Liver (tissue), 9 donors: ENCODE results near the gene SMARCC1. TPM values are rescaled to one million over a fixed set of nuclear protein-coding genes. Genes with fewer than 3 reads are reported as not detected.

Experiments used
- DNase-seq: peaks from one replicate; pipeline ENCODE4 v3.0.0-alpha.2; 2017; ENCODE audit warnings: low spot score
- H3K27ac ChIP-seq, 2 donors: one replicate each; pipeline ENCODE4 v1.7.0; 2013; ENCODE audit warnings: inconsistent platforms in 2 of 2, low read length in 2 of 2, control low read depth in 1 of 2, low read depth in 1 of 2, mild to moderate bottlenecking in 1 of 2
- H3K27me3 ChIP-seq, 4 donors: one replicate each; pipeline versions ENCODE4 v1.6.1 to v1.7.0; 2013; ENCODE audit warnings: low read length in 3 of 4, inconsistent platforms in 1 of 4, mild to moderate bottlenecking in 1 of 4, moderate library complexity in 1 of 4; ENCODE audit not compliant: control insufficient read depth in 4 of 4, insufficient read depth in 4 of 4
- H3K36me3 ChIP-seq, 4 donors: one replicate each; pipeline versions ENCODE4 v1.6.1 to v1.7.0; 2013; ENCODE audit warnings: low read length in 3 of 4, mild to moderate bottlenecking in 3 of 4, low read depth in 1 of 4, moderate library complexity in 1 of 4; ENCODE audit not compliant: control insufficient read depth in 4 of 4, insufficient read depth in 3 of 4
- H3K4me1 ChIP-seq, 4 donors: one replicate each; pipeline versions ENCODE4 v1.6.1 to v1.7.0; 2013; ENCODE audit warnings: low read length in 3 of 4, mild to moderate bottlenecking in 3 of 4, moderate library complexity in 1 of 4; ENCODE audit not compliant: control insufficient read depth in 4 of 4, insufficient read depth in 4 of 4
- H3K4me3 ChIP-seq, 3 donors: one replicate each; pipeline versions ENCODE4 v1.6.1 to v1.7.0; 2013; ENCODE audit warnings: low read length in 3 of 3, control low read depth in 1 of 3, low read depth in 1 of 3, mild to moderate bottlenecking in 1 of 3
- H3K9ac ChIP-seq, 2 donors: one replicate each; pipeline ENCODE4 v1.7.0; 2013; ENCODE audit warnings: low read length in 2 of 2, mild to moderate bottlenecking in 2 of 2, moderate library complexity in 2 of 2, control low read depth in 1 of 2, low read depth in 1 of 2
- H3K9me3 ChIP-seq, 4 donors: one replicate each; pipeline versions ENCODE4 v1.6.1 to v1.7.0; 2013; ENCODE audit warnings: low read length in 3 of 4; ENCODE audit not compliant: control insufficient read depth in 4 of 4
- ATF3 ChIP-seq: IDR thresholded peaks from 2 replicates; pipeline ENCODE4 v1.6.1; 2016; ENCODE audit warnings: antibody characterized with exemption
- EGR1 ChIP-seq, 2 donors: IDR thresholded peaks; 2 replicates each; pipeline ENCODE4 v1.6.1; 2016 to 2018; ENCODE audit warnings: antibody characterized with exemption in 2 of 2, low read depth in 2 of 2
- FOXA1 ChIP-seq: IDR thresholded peaks from 2 replicates; pipeline ENCODE4 v1.6.1; 2016; ENCODE audit warnings: antibody characterized with exemption
- FOXA2 ChIP-seq: IDR thresholded peaks from 2 replicates; pipeline ENCODE4 v1.6.1; 2016; ENCODE audit warnings: antibody characterized with exemption
- GABPA ChIP-seq, 2 donors: IDR thresholded peaks in 1 of 2; conservative IDR thresholded peaks in 1 of 2; 2 replicates each; pipeline ENCODE4 v1.6.1; 2016; ENCODE audit warnings: antibody characterized with exemption in 2 of 2, mild to moderate bottlenecking in 1 of 2, moderate library complexity in 1 of 2
- HNF4G ChIP-seq: IDR thresholded peaks from 2 replicates; pipeline ENCODE4 v1.6.1; 2016; ENCODE audit warnings: antibody characterized with exemption
- JUND ChIP-seq, 2 donors: IDR thresholded peaks; 2 replicates each; pipeline ENCODE4 v1.6.1; 2016; ENCODE audit warnings: antibody characterized with exemption in 2 of 2
- MAX ChIP-seq: IDR thresholded peaks from 2 replicates; pipeline ENCODE4 v1.6.1; 2016; ENCODE audit warnings: antibody characterized with exemption
- NR2F2 ChIP-seq: IDR thresholded peaks from 2 replicates; pipeline ENCODE4 v1.6.1; 2016; ENCODE audit warnings: antibody characterized with exemption
- RAD21 ChIP-seq, 2 donors: IDR thresholded peaks; 2 replicates each; pipeline ENCODE4 v1.6.1; 2016; ENCODE audit warnings: antibody characterized with exemption in 2 of 2, mild to moderate bottlenecking in 2 of 2
- REST ChIP-seq: IDR thresholded peaks from 2 replicates; pipeline ENCODE4 v1.6.1; 2016; ENCODE audit warnings: antibody characterized with exemption, mild to moderate bottlenecking
- SP1 ChIP-seq: IDR thresholded peaks from 2 replicates; pipeline ENCODE4 v1.6.1; 2018; ENCODE audit warnings: antibody characterized with exemption, mild to moderate bottlenecking
- TAF1 ChIP-seq: conservative IDR thresholded peaks from 2 replicates; pipeline ENCODE4 v1.6.1; 2016; ENCODE audit warnings: antibody characterized with exemption, mild to moderate bottlenecking
- YY1 ChIP-seq: IDR thresholded peaks from 2 replicates; pipeline ENCODE4 v1.6.1; 2016; ENCODE audit warnings: antibody characterized with exemption, mild to moderate bottlenecking
- WGBS: extraction: QIAGEN DNeasy Blood & Tissue Kit; methylation state at CpG from one replicate; pipeline ENCODE4 v1.1.7; 2013; 5-methylcytosine and 5-hydroxymethylcytosine counted together
- polyA plus RNA-seq, 2 donors: library from polyadenylated mRNA; stranded (reverse) in 1 of 2; unstranded in 1 of 2; fragments of 200-250 nt in 1 of 2; fragments of >200 nt in 1 of 2; fragmentation: Nextera tagmentation in 1 of 2; extraction: Ambion mirVana in 1 of 2; gene quantifications; one replicate each; pipeline versions ENCODE4 v1.2.1 to v1.2.3, GENCODE V29; 2013 to 2015
- total RNA-seq, 2 donors: library from RNA; depleted of rRNA; stranded (reverse); fragments of >200 nt; gene quantifications; one replicate each; pipeline ENCODE4 v1.2.3, GENCODE V29; 2014
- donor health status: healthy.
- donor health status: healthy.
- donor health status: healthy.
- donor health status: healthy.
- donor health status: healthy.

SMARCC1 gene
- total and polyA plus RNA-seq, 4 donors, result 6.6 to 19.8 (median 12.6) TPM

- DNase-seq, result peak; percentile 38
- H3K9ac ChIP-seq, result no peak within 1 kb of the TSS
- peaks cover 0 to 19% (median 14%) of the 10 kb centered on the region in 4 donors for H3K4me1 ChIP-seq
- WGBS, result 5% methylated on average over 121 of the region's 121 CpGs
- no peak within 1 kb of the TSS for H3K27ac ChIP-seq
- H3K36me3 ChIP-seq, result no peaks in the 10 kb centered on the region
- TF ChIP-seq FOXA2 (no peak), MAX (no peak), ATF3 (no peak), HNF4G (no peak), YY1 (no peak), RAD21 (IDR thresholded peaks at IDR 0.05) (no peak), JUND (IDR thresholded peaks at IDR 0.05) (no peak), REST (no peak)
- H3K4me3 ChIP-seq, result peak within 1 kb of the TSS in 2 of 3 donors; percentile 49 to 74
- no peaks in the 10 kb centered on the region for H3K9me3 ChIP-seq
- peaks cover 0 to 3% (median 0%) of the 10 kb centered on the region in 4 donors for H3K27me3 ChIP-seq
These were observed 202.7 kb downstream of the SMARCC1 start, which contains the start of gene CSPG5 for GRCh38 chr3:47578691-47579632. TSS of gene CSPG5 (minus strand) at chr3:47578865. CDS start at chr3:47578693, 172 bp downstream.

GRCh38 chr3:47578119-47578632 lies 203.5 kb downstream of the SMARCC1 start:
- 2% methylated on average over 57 of the region's 57 CpGs for WGBS
- Histone ChIP-seq H3K36me3 (no peaks in the 10 kb centered on the region), H3K9me3 (no peaks in the 10 kb centered on the region), H3K9ac (no peak overlapping the region), H3K4me3 (peak overlapping the region in 2 of 3 donors; percentile 49 to 74), H3K27ac (no peak overlapping the region), H3K4me1 (peaks cover 0 to 19% (median 14%) of the 10 kb centered on the region in 4 donors), H3K27me3 (peaks cover 0 to 3% (median 0%) of the 10 kb centered on the region in 4 donors)
- no peak for TF ChIP-seq SP1
- TF ChIP-seq NR2F2, result no peak
- DNase-seq, result peak; percentile 82

GRCh38 chr3:47577583-47578118 lies 204.0 kb downstream of the SMARCC1 start:
- H3K9me3 ChIP-seq, result no peaks in the 10 kb centered on the region
- peak overlapping the region in 2 of 3 donors; percentile 45 to 74 for H3K4me3 ChIP-seq
- no peaks in the 10 kb centered on the region for H3K36me3 ChIP-seq
- DNase-seq, result no peak
- WGBS, result 7% methylated on average over 49 of the region's 49 CpGs
- H3K27ac ChIP-seq, result no peak overlapping the region
- peaks cover 0 to 19% (median 14%) of the 10 kb centered on the region in 4 donors for H3K4me1 ChIP-seq
- peaks cover 0 to 3% (median 0%) of the 10 kb centered on the region in 4 donors for H3K27me3 ChIP-seq
- no peak overlapping the region for H3K9ac ChIP-seq
- TF ChIP-seq RAD21 (IDR thresholded peaks at IDR 0.05), result no peak
- TF ChIP-seq YY1, result no peak
- no peak for TF ChIP-seq FOXA1
- no peak for TF ChIP-seq JUND (IDR thresholded peaks at IDR 0.05)
- TF ChIP-seq TAF1, result no peak
- TF ChIP-seq REST, result no peak
- TF ChIP-seq EGR1 (IDR thresholded peaks at IDR 0.05; ENCODE audit: low read depth in 2 of 2), result no peak
- TF ChIP-seq HNF4G, result no peak
- TF ChIP-seq SP1, result no peak
- TF ChIP-seq GABPA (IDR thresholded peaks at IDR 0.05 in 1 of 2, conservative IDR thresholded peaks at IDR 0.05 in 1 of 2), result no peak
- no peak for TF ChIP-seq ATF3
- TF ChIP-seq NR2F2, result no peak
